ENCODE measurements around the gene SEPTIN6. TPM values are rescaled to one million over a fixed set of nuclear protein-coding genes. Genes with fewer than 3 reads are reported as not detected.

SEPTIN6 gene
- total and polyA plus RNA-seq, 2 of the 4 experiments (the other 2 are of a cell fraction): 16.2 to 19.0 TPM

DNA sequence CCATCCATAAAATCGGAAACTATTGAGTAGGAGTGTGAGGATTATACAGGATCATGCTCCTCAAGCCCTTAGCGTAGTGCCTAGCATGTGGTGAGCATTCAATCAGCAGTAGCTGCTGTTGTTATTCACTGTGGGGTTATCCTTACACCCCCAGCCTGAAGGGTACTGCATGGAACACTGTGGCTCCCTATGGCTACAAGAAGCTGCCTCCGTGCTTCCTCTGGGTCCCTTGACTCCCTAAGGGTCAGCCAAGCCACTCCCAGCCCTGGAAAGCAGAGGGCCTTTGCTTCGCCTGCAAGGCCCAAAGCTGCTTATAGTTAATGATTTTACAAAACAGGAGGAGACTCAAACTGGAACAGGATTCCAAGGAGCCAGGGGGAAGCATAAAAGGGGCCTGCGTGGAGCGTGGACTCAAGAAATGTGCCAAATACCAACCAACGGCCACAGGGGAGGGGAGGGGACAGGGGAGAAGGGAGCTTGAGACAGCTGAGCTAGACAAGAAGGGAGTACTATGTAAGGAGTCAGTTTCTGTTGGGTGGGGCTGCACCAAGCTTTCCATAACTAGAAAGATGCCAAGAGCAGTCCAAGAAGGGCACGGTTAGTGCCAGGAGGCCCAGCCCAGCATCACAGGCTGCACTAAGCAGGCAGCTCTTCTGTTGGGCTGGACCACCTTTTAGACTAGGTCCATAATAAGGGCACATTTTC, 15.9 kb downstream of the SEPTIN6 start:
- Histone ChIP-seq H2AK9ac (replicated peaks; ENCODE audit: low read depth, low read length, poor library complexity) (no peak overlapping the region), H2BK120ac (ENCODE audit: low read depth, low read length) (no peak overlapping the region), H3K4me2 (ENCODE audit: low read depth, low read length) (no peak overlapping the region), H3K9me3 (ENCODE audit: control insufficient read depth, insufficient read depth, low read length) (no peaks in the 10 kb centered on the region), H3K27ac (ENCODE audit: insufficient read depth, low read length) (no peak overlapping the region), H2AFZ (replicated peaks; ENCODE audit: low read length, poor library complexity) (no peak overlapping the region), H3K79me1 (ENCODE audit: low read depth in 1 of 2, low read length in 2 of 2) (no peaks in the 10 kb centered on the region; a peak in 1 of 4 replicates), H3K9me1 (ENCODE audit: insufficient read depth, low read length) (no peaks in the 10 kb centered on the region), H3K4me1 (ENCODE audit: control insufficient read depth, insufficient read depth, low read length) (no peaks in the 10 kb centered on the region), H3K23ac (ENCODE audit: low read depth, low read length) (no peak overlapping the region), H3K4me3 (ENCODE audit: insufficient read depth, low read depth, low read length) (no peak overlapping the region), H2BK20ac (ENCODE audit: low read depth, low read length) (no peak overlapping the region), H3K4ac (ENCODE audit: low read depth, low read length) (no peak overlapping the region), H4K91ac (ENCODE audit: insufficient read depth, low read depth, low read length) (no peak overlapping the region), H2AK5ac (ENCODE audit: low read depth, low read length) (no peak overlapping the region), H3K27me3 (ENCODE audit: control insufficient read depth, insufficient read depth, low read length) (no peaks in the 10 kb centered on the region), H4K8ac (ENCODE audit: low read depth in 2 of 2, low read length in 2 of 2) (no peak overlapping the region), H2BK15ac (ENCODE audit: low read depth, low read length) (no peak overlapping the region), H3K14ac (replicated peaks; ENCODE audit: low read depth, low read length) (no peak overlapping the region), H4K20me1 (ENCODE audit: insufficient read depth, low read length) (no peaks in the 10 kb centered on the region), H2BK5ac (ENCODE audit: low read depth, low read length, poor library complexity, severe bottlenecking) (no peak overlapping the region), H3K56ac (ENCODE audit: extremely low read depth, insufficient read depth, low read length) (no peak overlapping the region), H3K36me3 (ENCODE audit: control insufficient read depth, insufficient read depth, low read length) (peaks cover 2% of the 10 kb centered on the region; the same call in 1 of the 2 replicates), H3K9ac (ENCODE audit: low read depth, low read length) (no peak overlapping the region), H4K5ac (ENCODE audit: low read depth, low read length) (no peak overlapping the region), H3K18ac (ENCODE audit: low read depth, low read length) (no peak overlapping the region)
- in situ Hi-C loops (cut with MboI; ENCODE audit: low sequenced_read_pairs) (no loop called here), intact Hi-C loops (cut with micrococcal nuclease) (no loop called here), dilution Hi-C loops (cut with HindIII; ENCODE audit: low sequenced_read_pairs, unreplicated experiment) (no loop called here)
- no CpG with 5 or more reads among the region's 8 CpGs for WGBS, 2 experiments (ENCODE audit: extremely low coverage in 2 of 2, insufficient read length in 1 of 2)
- ATAC-seq (ENCODE audit: low read depth) (no peak), DNase-seq (no peak)
- ChIA-PET CTCF (no interaction called here), POLR2A (ENCODE audit: unreplicated experiment) (no interaction called here)
- no TSS peak for BruUV-seq (replicated peaks)
- TF ChIP-seq POLR2A (IDR thresholded peaks at IDR 0.05; ENCODE audit: low read depth, low read length) (no peak), MAFK (IDR thresholded peaks at IDR 0.05; ENCODE audit: low read depth, low read length) (no peak), CHD1 (IDR thresholded peaks at IDR 0.05; ENCODE audit: low read depth, low read length) (no peak), RFX5 (IDR thresholded peaks at IDR 0.05; ENCODE audit: low read depth, low read length) (no peak), MAZ (IDR thresholded peaks at IDR 0.05; ENCODE audit: borderline replicate concordance, low read depth, low read length) (no peak), MXI1 (IDR thresholded peaks at IDR 0.05; ENCODE audit: borderline replicate concordance, low read depth, low read length) (no peak), NFE2L2 (IDR thresholded peaks at IDR 0.05; ENCODE audit: low read depth, low read length) (no peak), CEBPB (IDR thresholded peaks at IDR 0.05; ENCODE audit: low read depth, low read length) (no peak), RAD21 (IDR thresholded peaks at IDR 0.05; ENCODE audit: low read length) (no peak), RCOR1 (IDR thresholded peaks at IDR 0.05; ENCODE audit: insufficient replicate concordance, low read length) (no peak), SMC3 (IDR thresholded peaks at IDR 0.05; ENCODE audit: low read depth, low read length) (no peak), FOS (IDR thresholded peaks at IDR 0.05; ENCODE audit: low read depth, low read length) (no peak), BHLHE40 (IDR thresholded peaks at IDR 0.05; ENCODE audit: low read depth, low read length) (no peak)
- TF ChIP-seq, protein P1, sequence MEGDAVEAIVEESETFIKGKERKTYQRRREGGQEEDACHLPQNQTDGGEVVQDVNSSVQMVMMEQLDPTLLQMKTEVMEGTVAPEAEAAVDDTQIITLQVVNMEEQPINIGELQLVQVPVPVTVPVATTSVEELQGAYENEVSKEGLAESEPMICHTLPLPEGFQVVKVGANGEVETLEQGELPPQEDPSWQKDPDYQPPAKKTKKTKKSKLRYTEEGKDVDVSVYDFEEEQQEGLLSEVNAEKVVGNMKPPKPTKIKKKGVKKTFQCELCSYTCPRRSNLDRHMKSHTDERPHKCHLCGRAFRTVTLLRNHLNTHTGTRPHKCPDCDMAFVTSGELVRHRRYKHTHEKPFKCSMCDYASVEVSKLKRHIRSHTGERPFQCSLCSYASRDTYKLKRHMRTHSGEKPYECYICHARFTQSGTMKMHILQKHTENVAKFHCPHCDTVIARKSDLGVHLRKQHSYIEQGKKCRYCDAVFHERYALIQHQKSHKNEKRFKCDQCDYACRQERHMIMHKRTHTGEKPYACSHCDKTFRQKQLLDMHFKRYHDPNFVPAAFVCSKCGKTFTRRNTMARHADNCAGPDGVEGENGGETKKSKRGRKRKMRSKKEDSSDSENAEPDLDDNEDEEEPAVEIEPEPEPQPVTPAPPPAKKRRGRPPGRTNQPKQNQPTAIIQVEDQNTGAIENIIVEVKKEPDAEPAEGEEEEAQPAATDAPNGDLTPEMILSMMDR (conservative IDR thresholded peaks at IDR 0.05; ENCODE audit: low read depth, low read length): no peak
- TF ChIP-seq, protein P2, sequence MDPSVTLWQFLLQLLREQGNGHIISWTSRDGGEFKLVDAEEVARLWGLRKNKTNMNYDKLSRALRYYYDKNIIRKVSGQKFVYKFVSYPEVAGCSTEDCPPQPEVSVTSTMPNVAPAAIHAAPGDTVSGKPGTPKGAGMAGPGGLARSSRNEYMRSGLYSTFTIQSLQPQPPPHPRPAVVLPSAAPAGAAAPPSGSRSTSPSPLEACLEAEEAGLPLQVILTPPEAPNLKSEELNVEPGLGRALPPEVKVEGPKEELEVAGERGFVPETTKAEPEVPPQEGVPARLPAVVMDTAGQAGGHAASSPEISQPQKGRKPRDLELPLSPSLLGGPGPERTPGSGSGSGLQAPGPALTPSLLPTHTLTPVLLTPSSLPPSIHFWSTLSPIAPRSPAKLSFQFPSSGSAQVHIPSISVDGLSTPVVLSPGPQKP (IDR thresholded peaks at IDR 0.05; ENCODE audit: borderline replicate concordance, low read depth, low read length): no peak
- TF ChIP-seq, protein P3, sequence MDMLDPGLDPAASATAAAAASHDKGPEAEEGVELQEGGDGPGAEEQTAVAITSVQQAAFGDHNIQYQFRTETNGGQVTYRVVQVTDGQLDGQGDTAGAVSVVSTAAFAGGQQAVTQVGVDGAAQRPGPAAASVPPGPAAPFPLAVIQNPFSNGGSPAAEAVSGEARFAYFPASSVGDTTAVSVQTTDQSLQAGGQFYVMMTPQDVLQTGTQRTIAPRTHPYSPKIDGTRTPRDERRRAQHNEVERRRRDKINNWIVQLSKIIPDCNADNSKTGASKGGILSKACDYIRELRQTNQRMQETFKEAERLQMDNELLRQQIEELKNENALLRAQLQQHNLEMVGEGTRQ (IDR thresholded peaks at IDR 0.05; ENCODE audit: low read depth, low read length): no peak

Measured in IMR-90 (cell line).